Mucosa of descending colon (tissue), 3 donors: ENCODE results near the gene GLRB. TPM values are rescaled to one million over a fixed set of nuclear protein-coding genes. Genes with fewer than 3 reads are reported as not detected.

Source experiments
- ATAC-seq: fragments of 200-7000 bp; cut with Tn5 transposase; one replicate; pipeline ENCODE4 v1.9.1; 2020; ENCODE audit warnings: mild to moderate bottlenecking, moderate library complexity
- DNase-seq, 3 donors: peaks; one replicate each; pipeline ENCODE4 v3.0.0-alpha.2; 2020
- H3K36me3 ChIP-seq: fragments of 200-600 bp; one replicate; pipeline ENCODE4 v1.8.0; 2021; ENCODE audit warnings: low read depth, mild to moderate bottlenecking
- H3K4me1 ChIP-seq: fragments of 200-600 bp; one replicate; pipeline ENCODE4 v1.8.0; 2021; ENCODE audit warnings: low read depth, mild to moderate bottlenecking
- H3K4me3 ChIP-seq: fragments of 200-600 bp; one replicate; pipeline ENCODE4 v1.8.0; 2021; ENCODE audit warnings: mild to moderate bottlenecking
- H3K9me3 ChIP-seq: fragments of 200-600 bp; one replicate; pipeline ENCODE4 v1.8.0; 2021; ENCODE audit warnings: mild to moderate bottlenecking
- intact Hi-C, 2 donors: fragments of 100-400 bp; cut with DNase I in 1 of 2; cut with micrococcal nuclease in 1 of 2; formaldehyde crosslinking; loops; one replicate each; pipeline versions ENCODE4 v1.11.0 to v1.11.1; 2022; cut with DNase I, micrococcal nuclease
- total RNA-seq, 3 donors: library from RNA; stranded (reverse); fragmentation: NEBNext Ultra II Directional in 2 of 3; extraction: Animal tissue kit (Norgen Biotek cat#: 25700) in 2 of 3; gene quantifications; one replicate each; pipeline versions ENCODE4 v1.2.1 to v1.2.4, GENCODE V29; 2021 to 2023
- TF ChIP-seq, protein P1 (sequence below): fragments of 200-600 bp; IDR thresholded peaks from one replicate; pipeline ENCODE4 v1.8.0; 2022; ENCODE audit warnings: antibody characterized with exemption, mild to moderate bottlenecking
- donor health status: DM: no; HTN: no; CAD: no; lungs with moderate emphysema.
- donor health status: DM: no; HTN: no; CAD: no.
- donor health status: DM: no; HTN: yes; CAD: no.

GLRB gene
- total RNA-seq, 3 donors from 2014 or later, result 0.10 to 5.2 (median 0.14) TPM

DNA sequence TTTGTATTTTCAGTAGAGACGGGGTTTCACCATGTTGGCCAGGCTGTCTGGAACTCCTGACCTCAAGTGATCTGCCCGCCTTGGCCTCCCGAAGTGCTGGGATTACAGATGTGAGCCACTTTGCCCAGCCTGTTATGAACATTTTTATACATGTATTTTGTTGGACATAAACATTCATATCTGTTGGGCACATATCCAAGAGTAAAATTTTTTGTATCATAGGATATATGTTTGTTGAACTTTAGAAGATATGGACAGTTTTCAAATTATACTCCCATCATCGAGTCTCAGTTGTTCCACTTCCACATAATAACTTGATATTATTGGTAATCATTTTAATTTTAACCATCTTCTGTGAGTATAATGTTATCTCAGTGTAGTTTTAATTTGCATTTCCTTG, 23.6 kb downstream of the GLRB start:
- Histone ChIP-seq H3K9me3 (no peaks in the 10 kb centered on the region), H3K36me3 (no peaks in the 10 kb centered on the region), H3K4me3 (no peak overlapping the region), H3K4me1 (no peaks in the 10 kb centered on the region)
- intact Hi-C loops, result no loop called here
- ATAC-seq (no peak), DNase-seq (no peak)
- TF ChIP-seq, protein P1, sequence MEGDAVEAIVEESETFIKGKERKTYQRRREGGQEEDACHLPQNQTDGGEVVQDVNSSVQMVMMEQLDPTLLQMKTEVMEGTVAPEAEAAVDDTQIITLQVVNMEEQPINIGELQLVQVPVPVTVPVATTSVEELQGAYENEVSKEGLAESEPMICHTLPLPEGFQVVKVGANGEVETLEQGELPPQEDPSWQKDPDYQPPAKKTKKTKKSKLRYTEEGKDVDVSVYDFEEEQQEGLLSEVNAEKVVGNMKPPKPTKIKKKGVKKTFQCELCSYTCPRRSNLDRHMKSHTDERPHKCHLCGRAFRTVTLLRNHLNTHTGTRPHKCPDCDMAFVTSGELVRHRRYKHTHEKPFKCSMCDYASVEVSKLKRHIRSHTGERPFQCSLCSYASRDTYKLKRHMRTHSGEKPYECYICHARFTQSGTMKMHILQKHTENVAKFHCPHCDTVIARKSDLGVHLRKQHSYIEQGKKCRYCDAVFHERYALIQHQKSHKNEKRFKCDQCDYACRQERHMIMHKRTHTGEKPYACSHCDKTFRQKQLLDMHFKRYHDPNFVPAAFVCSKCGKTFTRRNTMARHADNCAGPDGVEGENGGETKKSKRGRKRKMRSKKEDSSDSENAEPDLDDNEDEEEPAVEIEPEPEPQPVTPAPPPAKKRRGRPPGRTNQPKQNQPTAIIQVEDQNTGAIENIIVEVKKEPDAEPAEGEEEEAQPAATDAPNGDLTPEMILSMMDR, result no peak

DNA sequence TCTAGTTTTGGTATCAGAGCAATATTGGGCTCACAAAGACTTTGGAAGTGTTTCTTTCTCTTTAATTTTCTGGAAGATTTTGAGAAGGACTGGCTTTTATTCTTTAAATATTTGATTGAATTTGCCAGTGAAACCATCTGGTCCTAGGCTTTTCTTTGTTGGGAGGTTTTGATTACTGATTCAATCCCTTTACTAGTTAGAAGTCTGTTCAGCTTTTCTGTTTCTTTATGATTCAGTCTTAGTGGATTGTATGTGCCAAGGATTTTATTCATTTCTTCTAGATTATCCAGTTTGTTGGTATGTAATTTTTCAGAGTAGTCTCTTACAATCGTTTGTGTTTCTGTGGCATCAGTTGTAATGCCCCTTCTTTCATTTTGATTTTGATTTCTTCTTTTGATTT, 28.6 kb downstream of the GLRB start:
- Histone ChIP-seq H3K36me3 (no peaks in the 10 kb centered on the region), H3K9me3 (no peaks in the 10 kb centered on the region), H3K4me1 (no peaks in the 10 kb centered on the region), H3K4me3 (no peak overlapping the region)
- intact Hi-C loops, result no loop called here
- DNase-seq, result no peak
- no peak for ATAC-seq
- TF ChIP-seq, protein P1, result no peak

- Histone ChIP-seq H3K9me3 (no peaks in the 10 kb centered on the region), H3K4me3 (no peak overlapping the region), H3K36me3 (no peaks in the 10 kb centered on the region), H3K4me1 (no peaks in the 10 kb centered on the region)
- intact Hi-C loops, result no loop called here
- DNase-seq (no peak), ATAC-seq (no peak)
- TF ChIP-seq, protein P1, result no peak
Observed at GRCh38 chr4:157114671-157115070, 38.7 kb downstream of the GLRB start.

GRCh38 chr4:157115613-157116335, 39.8 kb downstream of the GLRB start:
- H3K9me3 ChIP-seq, result no peaks in the 10 kb centered on the region
- no peak for ATAC-seq
- no peak for DNase-seq
- H3K36me3 ChIP-seq, result no peaks in the 10 kb centered on the region
- H3K4me1 ChIP-seq, result no peaks in the 10 kb centered on the region
- TF ChIP-seq, protein P1, result no peak
- no peak overlapping the region for H3K4me3 ChIP-seq
- intact Hi-C loops, result no loop called here

- Histone ChIP-seq H3K9me3 (no peaks in the 10 kb centered on the region), H3K4me3 (no peak overlapping the region), H3K4me1 (no peaks in the 10 kb centered on the region), H3K36me3 (no peaks in the 10 kb centered on the region)
- DNase-seq (no peak), ATAC-seq (no peak)
- intact Hi-C loops, result no loop called here
- TF ChIP-seq, protein P1, result no peak
Observed at GRCh38 chr4:157121401-157121800, 45.5 kb downstream of the GLRB start.
